ENCODE results near the gene ZFTA.

The ZFTA gene

DNA sequence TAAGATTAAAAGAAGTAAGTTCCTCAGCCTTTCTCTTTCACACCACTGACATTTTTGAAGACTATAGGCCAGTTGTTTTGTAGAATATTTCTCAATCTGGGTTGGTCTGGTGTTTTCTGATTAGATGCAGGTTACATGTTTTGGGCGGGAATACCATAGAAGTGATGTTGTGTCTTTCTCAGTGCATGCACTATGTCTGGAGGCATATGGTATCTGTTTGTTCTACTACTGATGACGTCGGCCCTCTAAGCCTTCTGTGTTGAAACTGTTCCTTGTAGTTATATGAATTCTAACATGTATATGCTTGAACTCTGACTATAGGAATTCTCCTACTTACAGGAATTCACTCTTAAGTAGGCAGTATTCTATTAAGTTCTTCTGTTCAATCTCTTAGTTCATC, 21.6 kb downstream of the ZFTA start:
- no peak overlapping the region for H3K27ac ChIP-seq (ENCODE audit: low read depth, low read length)
- TF ChIP-seq, protein P1, sequence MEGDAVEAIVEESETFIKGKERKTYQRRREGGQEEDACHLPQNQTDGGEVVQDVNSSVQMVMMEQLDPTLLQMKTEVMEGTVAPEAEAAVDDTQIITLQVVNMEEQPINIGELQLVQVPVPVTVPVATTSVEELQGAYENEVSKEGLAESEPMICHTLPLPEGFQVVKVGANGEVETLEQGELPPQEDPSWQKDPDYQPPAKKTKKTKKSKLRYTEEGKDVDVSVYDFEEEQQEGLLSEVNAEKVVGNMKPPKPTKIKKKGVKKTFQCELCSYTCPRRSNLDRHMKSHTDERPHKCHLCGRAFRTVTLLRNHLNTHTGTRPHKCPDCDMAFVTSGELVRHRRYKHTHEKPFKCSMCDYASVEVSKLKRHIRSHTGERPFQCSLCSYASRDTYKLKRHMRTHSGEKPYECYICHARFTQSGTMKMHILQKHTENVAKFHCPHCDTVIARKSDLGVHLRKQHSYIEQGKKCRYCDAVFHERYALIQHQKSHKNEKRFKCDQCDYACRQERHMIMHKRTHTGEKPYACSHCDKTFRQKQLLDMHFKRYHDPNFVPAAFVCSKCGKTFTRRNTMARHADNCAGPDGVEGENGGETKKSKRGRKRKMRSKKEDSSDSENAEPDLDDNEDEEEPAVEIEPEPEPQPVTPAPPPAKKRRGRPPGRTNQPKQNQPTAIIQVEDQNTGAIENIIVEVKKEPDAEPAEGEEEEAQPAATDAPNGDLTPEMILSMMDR (IDR thresholded peaks at IDR 0.05; ENCODE audit: low read depth, low read length, poor library complexity, severe bottlenecking) = no peak
- no peak for TF ChIP-seq EZH2phosphoT487 (IDR thresholded peaks at IDR 0.05; ENCODE audit: borderline replicate concordance, low read length)
- H3K79me2 ChIP-seq (ENCODE audit: control insufficient read depth, low read length) = no peaks in the 10 kb centered on the region
- H3K36me3 ChIP-seq (ENCODE audit: control insufficient read depth, low read length) = peaks cover 9% of the 10 kb centered on the region
- H3K4me1 ChIP-seq (ENCODE audit: control insufficient read depth, low read length) = no peaks in the 10 kb centered on the region
- no peaks in the 10 kb centered on the region for H3K27me3 ChIP-seq (ENCODE audit: control insufficient read depth, low read length)
- no peak overlapping the region for H3K4me2 ChIP-seq (ENCODE audit: low read length)
- no peaks in the 10 kb centered on the region for H3K9me3 ChIP-seq (ENCODE audit: control insufficient read depth, insufficient read depth, low read length)
- no peaks in the 10 kb centered on the region for H3F3A ChIP-seq (ENCODE audit: control insufficient read depth, insufficient read depth)
- no peak overlapping the region for H3K4me3 ChIP-seq (ENCODE audit: low read length)
- no peaks in the 10 kb centered on the region for H3K9me2 ChIP-seq (replicated peaks; ENCODE audit: control insufficient read depth, low read length)
- no peaks in the 10 kb centered on the region for H4K20me1 ChIP-seq (ENCODE audit: control insufficient read depth, insufficient read depth, low read depth, low read length)

DNA sequence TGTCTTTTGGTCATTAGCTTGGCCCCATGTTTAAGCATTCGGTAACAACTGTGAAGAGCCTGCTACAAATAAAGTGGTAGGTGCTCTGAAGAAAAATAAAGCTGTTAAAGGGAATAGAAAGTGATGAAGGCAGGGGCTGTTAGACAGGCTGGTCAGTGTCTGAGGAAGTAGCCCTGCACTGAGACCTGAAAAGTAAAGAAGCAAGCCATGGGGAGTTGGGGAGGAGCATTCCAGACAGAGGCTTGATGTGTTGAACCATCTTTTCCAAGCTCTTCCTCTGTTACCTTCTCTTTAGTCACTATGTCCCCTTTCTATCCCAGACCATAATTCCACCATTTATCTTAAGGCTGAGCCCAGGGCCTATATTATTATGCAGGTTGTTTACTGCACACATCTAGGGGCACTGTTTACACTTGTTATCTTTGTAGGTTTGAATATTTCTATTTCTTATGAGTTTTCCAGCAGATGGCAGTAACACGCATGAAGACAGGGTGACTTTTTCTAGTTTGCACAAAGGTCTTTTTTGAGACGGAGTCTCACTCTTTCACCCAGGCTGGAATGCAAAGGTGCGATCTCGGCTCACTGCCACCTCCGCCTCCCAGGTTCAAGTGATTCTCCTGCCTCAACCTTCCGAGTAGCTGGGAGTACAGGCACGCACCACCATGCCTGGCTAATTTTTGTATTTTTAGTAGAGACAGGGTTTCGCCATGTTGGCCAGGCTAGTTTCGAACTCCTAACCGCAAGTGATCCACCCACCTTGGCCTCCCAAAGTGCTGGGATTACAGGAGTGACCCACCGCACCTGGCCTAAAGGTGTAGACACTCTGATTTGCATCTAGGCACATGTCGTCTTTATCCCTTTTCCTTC, 23.0 kb downstream of the ZFTA start:
- H3K9me3 ChIP-seq (ENCODE audit: control insufficient read depth, insufficient read depth, low read length) = no peaks in the 10 kb centered on the region
- no peaks in the 10 kb centered on the region for H3K4me1 ChIP-seq (ENCODE audit: control insufficient read depth, low read length)
- H3K27me3 ChIP-seq (ENCODE audit: control insufficient read depth, low read length) = no peaks in the 10 kb centered on the region
- no peaks in the 10 kb centered on the region for H3F3A ChIP-seq (ENCODE audit: control insufficient read depth, insufficient read depth)
- no peak overlapping the region for H3K4me3 ChIP-seq (ENCODE audit: low read length)
- peaks cover 3% of the 10 kb centered on the region; the same call in 1 of the 2 replicates for H3K79me2 ChIP-seq (ENCODE audit: control insufficient read depth, low read length)
- peaks cover 3% of the 10 kb centered on the region; the same call in 1 of the 2 replicates for H3K36me3 ChIP-seq (ENCODE audit: control insufficient read depth, low read length)
- H4K20me1 ChIP-seq (ENCODE audit: control insufficient read depth, insufficient read depth, low read depth, low read length) = no peaks in the 10 kb centered on the region
- no peaks in the 10 kb centered on the region for H3K9me2 ChIP-seq (replicated peaks; ENCODE audit: control insufficient read depth, low read length)
- no peak overlapping the region for H3K27ac ChIP-seq (ENCODE audit: low read depth, low read length)
- H3K4me2 ChIP-seq (ENCODE audit: low read length) = no peak overlapping the region
- TF ChIP-seq, protein P1 (IDR thresholded peaks at IDR 0.05; ENCODE audit: low read depth, low read length, poor library complexity, severe bottlenecking) = peak; percentile 23
- no peak for TF ChIP-seq EZH2phosphoT487 (IDR thresholded peaks at IDR 0.05; ENCODE audit: borderline replicate concordance, low read length)

GRCh38 chr11:63738720-63739360, 29.7 kb downstream of the ZFTA start:
- peaks cover 6% of the 10 kb centered on the region for H3K79me2 ChIP-seq (ENCODE audit: control insufficient read depth, low read length)
- H3K4me2 ChIP-seq (ENCODE audit: low read length) = no peak overlapping the region

More at GRCh38 chr11:63738720-63739360, 29.7 kb downstream of the ZFTA start:
- peaks cover 6% of the 10 kb centered on the region for H3F3A ChIP-seq (ENCODE audit: control insufficient read depth, insufficient read depth)
- H3K9me2 ChIP-seq (replicated peaks; ENCODE audit: control insufficient read depth, low read length) = no peaks in the 10 kb centered on the region
- no peaks in the 10 kb centered on the region for H3K36me3 ChIP-seq (ENCODE audit: control insufficient read depth, low read length)
- no peak overlapping the region for H3K27ac ChIP-seq (ENCODE audit: low read depth, low read length)
- 0 out of 2 replicates have a peak, but pooled peaks cover 2% of the 10 kb centered on the region for H3K4me1 ChIP-seq (ENCODE audit: control insufficient read depth, low read length)
- H3K9me3 ChIP-seq (ENCODE audit: control insufficient read depth, insufficient read depth, low read length) = no peaks in the 10 kb centered on the region
- no peak overlapping the region for H3K4me3 ChIP-seq (ENCODE audit: low read length)
- H4K20me1 ChIP-seq (ENCODE audit: control insufficient read depth, insufficient read depth, low read depth, low read length) = peaks cover 3% of the 10 kb centered on the region; the same call in 1 of the 2 replicates
- no peaks in the 10 kb centered on the region for H3K27me3 ChIP-seq (ENCODE audit: control insufficient read depth, low read length)
- TF ChIP-seq EZH2phosphoT487 (IDR thresholded peaks at IDR 0.05; ENCODE audit: borderline replicate concordance, low read length) = no peak
- TF ChIP-seq, protein P1 (IDR thresholded peaks at IDR 0.05; ENCODE audit: low read depth, low read length, poor library complexity, severe bottlenecking) = peak; percentile 59

Measured in DOHH2 (cell line).